GM12875 (cell line): ENCODE results near the gene MZF1.

Experiments used
- H3K4me3 ChIP-seq: one replicate; pipeline ENCODE4 v1.5.1; 2011; ENCODE audit warnings: low read depth, low read length, control low read depth
- TF ChIP-seq, protein P1 (sequence below): IDR thresholded peaks from 2 replicates; pipeline ENCODE4 v1.5.1; 2011; ENCODE audit warnings: low read depth, mild to moderate bottlenecking, control low read depth, inconsistent platforms, low read length, moderate library complexity, borderline replicate concordance; ENCODE audit not compliant: insufficient read depth

MZF1 gene

DNA sequence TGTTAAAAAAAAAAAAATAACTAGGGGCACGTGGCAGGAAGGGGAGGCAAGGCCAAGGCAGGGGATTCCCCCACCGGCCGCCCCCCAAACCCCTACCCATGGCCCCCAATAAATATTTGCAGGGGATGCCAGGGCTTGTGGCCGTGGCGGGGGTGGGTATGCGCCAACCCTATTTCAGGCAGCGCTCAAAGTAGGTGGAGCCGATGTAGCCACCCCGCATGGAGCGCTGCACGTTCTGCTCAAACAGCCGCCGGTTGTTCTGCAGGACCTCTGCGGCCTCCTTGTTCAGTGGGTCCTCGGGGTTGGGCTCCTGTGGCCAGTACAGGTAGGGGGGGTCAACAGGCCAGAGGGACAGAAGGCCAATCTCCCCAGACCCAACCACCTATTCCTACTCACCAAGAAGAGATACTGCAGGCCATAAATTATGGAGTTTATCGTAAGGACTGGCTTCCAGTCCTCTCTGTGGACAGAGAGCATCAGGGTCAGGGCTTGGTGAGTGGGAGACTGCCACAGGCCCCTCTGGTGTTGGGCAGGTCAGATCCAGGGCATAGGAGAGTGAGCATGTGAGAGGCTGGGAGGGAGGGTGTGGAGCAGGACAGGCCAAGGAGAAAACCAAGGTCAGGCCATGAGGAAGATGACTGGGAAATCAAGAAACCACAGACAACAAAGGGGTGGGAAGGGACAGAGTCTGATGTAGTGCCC is 17.1 kb downstream of the MZF1 start:
- TF ChIP-seq, protein P1, sequence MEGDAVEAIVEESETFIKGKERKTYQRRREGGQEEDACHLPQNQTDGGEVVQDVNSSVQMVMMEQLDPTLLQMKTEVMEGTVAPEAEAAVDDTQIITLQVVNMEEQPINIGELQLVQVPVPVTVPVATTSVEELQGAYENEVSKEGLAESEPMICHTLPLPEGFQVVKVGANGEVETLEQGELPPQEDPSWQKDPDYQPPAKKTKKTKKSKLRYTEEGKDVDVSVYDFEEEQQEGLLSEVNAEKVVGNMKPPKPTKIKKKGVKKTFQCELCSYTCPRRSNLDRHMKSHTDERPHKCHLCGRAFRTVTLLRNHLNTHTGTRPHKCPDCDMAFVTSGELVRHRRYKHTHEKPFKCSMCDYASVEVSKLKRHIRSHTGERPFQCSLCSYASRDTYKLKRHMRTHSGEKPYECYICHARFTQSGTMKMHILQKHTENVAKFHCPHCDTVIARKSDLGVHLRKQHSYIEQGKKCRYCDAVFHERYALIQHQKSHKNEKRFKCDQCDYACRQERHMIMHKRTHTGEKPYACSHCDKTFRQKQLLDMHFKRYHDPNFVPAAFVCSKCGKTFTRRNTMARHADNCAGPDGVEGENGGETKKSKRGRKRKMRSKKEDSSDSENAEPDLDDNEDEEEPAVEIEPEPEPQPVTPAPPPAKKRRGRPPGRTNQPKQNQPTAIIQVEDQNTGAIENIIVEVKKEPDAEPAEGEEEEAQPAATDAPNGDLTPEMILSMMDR: no peak
- no peak overlapping the region for H3K4me3 ChIP-seq

GRCh38 chr19:58555369-58555885 is 17.7 kb downstream of the MZF1 start:
- TF ChIP-seq, protein P1: no peak
- H3K4me3 ChIP-seq: peak overlapping the region; percentile 79

DNA sequence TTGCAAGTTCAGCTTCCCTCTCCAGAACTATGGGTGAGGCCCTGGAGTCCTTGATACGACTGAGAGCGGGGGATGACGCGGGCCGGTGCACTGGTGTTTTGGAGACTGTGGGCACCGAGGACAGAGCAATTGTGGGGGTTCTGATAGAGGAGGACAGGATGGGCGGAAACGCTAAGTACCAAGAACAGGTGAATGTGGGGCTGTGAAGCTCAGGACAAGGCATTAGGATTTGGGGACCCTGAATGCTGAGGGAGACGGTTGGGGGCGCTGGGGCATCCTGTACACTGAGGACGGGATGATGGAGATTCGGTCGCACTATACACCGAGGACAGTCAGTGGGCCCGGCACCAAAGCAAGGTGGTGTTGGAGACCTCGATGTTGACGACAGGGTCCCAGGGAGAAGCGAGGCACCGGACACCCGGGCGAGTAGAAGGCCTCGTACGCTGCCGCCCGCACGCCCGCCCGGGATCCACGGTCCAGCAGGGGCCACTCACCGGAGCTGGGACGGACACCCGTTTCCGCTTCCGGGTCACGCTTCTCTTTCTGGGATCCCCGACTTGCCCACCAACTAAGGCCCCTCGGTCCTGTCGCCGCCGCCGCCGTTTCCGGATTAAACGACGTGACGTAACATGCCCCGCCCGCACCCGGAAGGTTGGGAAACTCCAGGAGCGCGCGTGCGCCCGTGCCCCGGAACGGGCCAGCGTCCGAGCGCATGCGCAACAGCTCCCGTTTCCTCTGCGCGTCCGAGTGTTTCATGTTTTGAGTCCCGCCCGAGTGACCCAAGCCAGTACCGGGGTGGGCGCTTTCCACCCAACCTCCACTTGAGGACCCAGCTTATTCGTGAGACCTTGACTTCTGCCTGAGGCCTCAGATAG is 18.4 kb downstream of the MZF1 start, which contains the start of gene CHMP2A:
CHMP2A (minus strand) TSS at position 612 of the 875 bp plus-strand sequence. CDS start 893 bp downstream, outside the sequence.
- peak within 1 kb of the TSS; percentile 79 for H3K4me3 ChIP-seq
- TF ChIP-seq, protein P1: no peak

- peak overlapping the region; percentile 79 for H3K4me3 ChIP-seq
- TF ChIP-seq, protein P1: no peak
These were observed 19.2 kb downstream of the MZF1 start for GRCh38 chr19:58553799-58554493.

GRCh38 chr19:58552655-58553054 is 20.5 kb downstream of the MZF1 start:
- TF ChIP-seq, protein P1: no peak
- no peak overlapping the region for H3K4me3 ChIP-seq

GRCh38 chr19:58551577-58552471 is 21.3 kb downstream of the MZF1 start:
- TF ChIP-seq, protein P1: no peak
- no peak overlapping the region for H3K4me3 ChIP-seq
